A549 (cell line): ENCODE results near the gene HNF1A. TPM values are rescaled to one million over a fixed set of nuclear protein-coding genes. Genes with fewer than 3 reads are reported as not detected.
A peak's percentile ranks its signal among the peaks of the same experiment; 100 is the strongest.

Experiments used
- ATAC-seq, 2 experiments: fragments of 200-7000 bp in 1 of 2; fragments of >200 bp in 1 of 2; cut with Nextera tagmentation in 1 of 2; cut with Tn5 transposase in 1 of 2; 3 replicates each; pipeline versions ENCODE4 v1.8.0 to v1.9.1; 2018 to 2020; ENCODE audit warnings: mild to moderate bottlenecking in 1 of 2, moderate library complexity in 1 of 2
- CTCF ChIA-PET: fragments of 300-600 bp; sonication (Branson Sonifier 250); formaldehyde crosslinking; extraction: SDS; loops from one replicate; lab custom pipeline; 2021; ENCODE audit warnings: antibody characterized with exemption, inconsistent platforms; lab: Yijun Ruan, JAX
- POLR2A ChIA-PET: fragments of 350-600 bp; formaldehyde crosslinking; extraction: SDS; loops from one replicate; lab custom pipeline; 2021; ENCODE audit warnings: antibody characterized with exemption, inconsistent platforms; lab: Yijun Ruan, JAX
- DNase-seq, 2 experiments: peaks; one replicate each; pipeline versions ENCODE4 v3.0.0 to v3.0.0-alpha.2; 2011 to 2016; ENCODE audit warnings: low read depth in 1 of 2, low spot score in 1 of 2
- FAIRE-seq: peaks from 2 replicates; lab custom pipeline; 2011; peaks lifted over from hg19 to GRCh38; lab: Jason Lieb, UNC
- H3K27ac ChIP-seq, 2 experiments: fragments of >200 bp; sonication (Bioruptor Twin); formaldehyde crosslinking; 3 replicates each; pipeline ENCODE4 v1.5.1; 2016 to 2017
- H3K4me1 ChIP-seq: fragments of >200 bp; sonication (Bioruptor Twin); formaldehyde crosslinking; 3 replicates; pipeline ENCODE4 v1.6.1; 2016
- H3K4me2 ChIP-seq: fragments of >200 bp; sonication (Bioruptor Twin); formaldehyde crosslinking; 3 replicates; pipeline ENCODE4 v1.6.1; 2016
- H3K4me3 ChIP-seq: fragments of >200 bp; sonication (Bioruptor Twin); formaldehyde crosslinking; 3 replicates; pipeline ENCODE4 v1.5.1; 2016
- H3K9me3 ChIP-seq: fragments of >200 bp; sonication (Bioruptor Twin); formaldehyde crosslinking; 3 replicates; pipeline ENCODE4 v1.6.1; 2016
- CEBPB ChIP-seq, 2 experiments: fragments of >200 bp in 1 of 2; sonication (Bioruptor Twin) in 1 of 2; formaldehyde crosslinking in 1 of 2; IDR thresholded peaks; 2 replicates each; pipeline ENCODE4 v1.6.1; 2012 to 2016
- CHD2 ChIP-seq: fragments of 150-350 bp; IDR thresholded peaks from 2 replicates; pipeline ENCODE4 v1.6.1; 2014; ENCODE audit warnings: low read length; ENCODE audit not compliant: partially characterized antibody
- E2F6 ChIP-seq: IDR thresholded peaks from 2 replicates; pipeline ENCODE4 v1.6.1; 2012; ENCODE audit warnings: low read depth, borderline replicate concordance
- EHF ChIP-seq: fragments of 250-450 bp; sonication (Bioruptor Pico); IDR thresholded peaks from 2 replicates; pipeline ENCODE4 v1.5.0; 2020; ENCODE audit warnings: mild to moderate bottlenecking
- ESRRA ChIP-seq: fragments of 150-350 bp; IDR thresholded peaks from 2 replicates; pipeline ENCODE4 v1.6.1; 2014; ENCODE audit warnings: mild to moderate bottlenecking, low read length, borderline replicate concordance
- FOXS1 ChIP-seq: fragments of 250-450 bp; sonication (Bioruptor Pico); IDR thresholded peaks from 2 replicates; pipeline ENCODE4 v1.5.0; 2020; ENCODE audit warnings: mild to moderate bottlenecking, moderate library complexity
- JUN ChIP-seq, 2 experiments: fragments of >200 bp; sonication (Bioruptor Twin); formaldehyde crosslinking; IDR thresholded peaks; 2 replicates in 1 of 2; 3 replicates in 1 of 2; pipeline ENCODE4 v1.6.1; 2016 to 2017
- POLR2AphosphoS2 ChIP-seq: conservative IDR thresholded peaks from 2 replicates; pipeline ENCODE4 v1.6.1; 2012; ENCODE audit warnings: low read length, improper control_type of control experiment, inconsistent platforms
- USF2 ChIP-seq: fragments of 450-650 bp; IDR thresholded peaks from 2 replicates; pipeline ENCODE4 v1.6.1; 2014; ENCODE audit warnings: antibody characterized with exemption
- WGBS: methylation state at CpG from one replicate; pipeline ENCODE4 v1.1.6; 2017; ENCODE audit errors: missing lambda C conversion rate; 5-methylcytosine and 5-hydroxymethylcytosine counted together
- polyA plus RNA-seq, 4 experiments: library from polyadenylated mRNA; depleted of rRNA in 3 of 4; stranded (reverse); fragments of >200 nt; fragmentation: RNase III in 1 of 4; extraction: RNeasy Plus Mini Kit Qiagen cat#74134 plus additional on column Dnase treatment in 1 of 4; gene quantifications; 2 replicates in 3 of 4; 3 replicates in 1 of 4; pipeline ENCODE4 v1.2.3, GENCODE V29; 2011 to 2017

The HNF1A gene
- polyA plus RNA-seq, 2 of the 4 experiments (the other 2 are of a cell fraction), result 2.6 to 7.3 TPM

- ATAC-seq, result peak in 1 of 2 experiments; percentile 33; a peak in 2 of 6 replicates
- POLR2A ChIA-PET, result no interaction called here
- no peak for TF ChIP-seq CHD2
- no peak for TF ChIP-seq FOXS1 (CRISPR knock-in tag)
- TF ChIP-seq JUN (IDR thresholded peaks at IDR 0.05), result no peak
- no peak for TF ChIP-seq CEBPB (IDR thresholded peaks at IDR 0.05)
- TF ChIP-seq E2F6, result no peak
- TF ChIP-seq ESRRA, result no peak
- 0 out of 2 replicates have a peak, but pooled peaks have one; percentile 17 for TF ChIP-seq USF2
- TF ChIP-seq POLR2AphosphoS2, result no peak
- no peak for TF ChIP-seq EHF (CRISPR knock-in tag)
- TF ChIP-seq, all 56 proteins: peak for 1
- Histone ChIP-seq H3K4me2 (no peak overlapping the region), H3K27ac (no peak overlapping the region), H3K4me1 (no peaks in the 10 kb centered on the region), H3K9me3 (no peaks in the 10 kb centered on the region), H3K4me3 (no peak overlapping the region)
- 26% methylated on average over 2 of the region's 2 CpGs for WGBS
- FAIRE-seq (no peak), DNase-seq (peak in 1 of 2 experiments; percentile 31)
- CTCF ChIA-PET, result interaction anchor here (0.8 to 2.8 kb wide), 3 partner anchors 9 to 45 kb away, joined by 4 to 14 read pairs (median 7); no protein-coding TSS in a partner anchor
Observed at GRCh38 chr12:121050725-121051124, 72.4 kb downstream of the HNF1A start.

Other genes starting within 250 kb of the HNF1A start
- 26.6 and 32.6 TPM in 2 replicates for gene SPPL3, start 74.2 kb upstream of the HNF1A start, polyA plus RNA-seq (2011; rRNA removed)
- 25.0 to 26.5 TPM (median 25.1 TPM) in 3 replicates for gene SPPL3, start 74.2 kb upstream of the HNF1A start, polyA plus RNA-seq (2017; fragmentation: RNase III; extraction: RNeasy Plus Mini Kit Qiagen cat#74134 plus additional on column Dnase treatment)
- gene C12orf43, start 37.9 kb downstream of the HNF1A start, polyA plus RNA-seq (2011; rRNA removed), result 19.2 and 20.5 TPM in 2 replicates
- 17.3 to 21.2 TPM (median 20.0 TPM) in 3 replicates for gene C12orf43, start 37.9 kb downstream of the HNF1A start, polyA plus RNA-seq (2017; fragmentation: RNase III; extraction: RNeasy Plus Mini Kit Qiagen cat#74134 plus additional on column Dnase treatment)
- gene OASL, start 60.7 kb downstream of the HNF1A start, polyA plus RNA-seq (2011; rRNA removed), result 0.61 and 0.81 TPM in 2 replicates
- 0.64 to 0.94 TPM (median 0.90 TPM) in 3 replicates for gene OASL, start 60.7 kb downstream of the HNF1A start, polyA plus RNA-seq (2017; fragmentation: RNase III; extraction: RNeasy Plus Mini Kit Qiagen cat#74134 plus additional on column Dnase treatment)
- gene P2RX7, start 154.3 kb downstream of the HNF1A start, polyA plus RNA-seq (2011; rRNA removed), result 0.03 TPM in 1 of 2 replicates, not detected in the other
- not detected in 3 replicates for gene P2RX7, start 154.3 kb downstream of the HNF1A start, polyA plus RNA-seq (2017; fragmentation: RNase III; extraction: RNeasy Plus Mini Kit Qiagen cat#74134 plus additional on column Dnase treatment)
- 27.5 and 30.9 TPM in 2 replicates for gene P2RX4, start 231.6 kb downstream of the HNF1A start, polyA plus RNA-seq (2011; rRNA removed)
- 13.5 to 17.5 TPM (median 16.0 TPM) in 3 replicates for gene P2RX4, start 231.6 kb downstream of the HNF1A start, polyA plus RNA-seq (2017; fragmentation: RNase III; extraction: RNeasy Plus Mini Kit Qiagen cat#74134 plus additional on column Dnase treatment)